ENCODE data around the gene CMYA5. TPM values are rescaled to one million over a fixed set of nuclear protein-coding genes. Genes with fewer than 3 reads are reported as not detected.

CMYA5 gene
- total and polyA plus RNA-seq, 2 of the 4 experiments (the other 2 are of a cell fraction): 0.39 to 0.90 TPM

DNA sequence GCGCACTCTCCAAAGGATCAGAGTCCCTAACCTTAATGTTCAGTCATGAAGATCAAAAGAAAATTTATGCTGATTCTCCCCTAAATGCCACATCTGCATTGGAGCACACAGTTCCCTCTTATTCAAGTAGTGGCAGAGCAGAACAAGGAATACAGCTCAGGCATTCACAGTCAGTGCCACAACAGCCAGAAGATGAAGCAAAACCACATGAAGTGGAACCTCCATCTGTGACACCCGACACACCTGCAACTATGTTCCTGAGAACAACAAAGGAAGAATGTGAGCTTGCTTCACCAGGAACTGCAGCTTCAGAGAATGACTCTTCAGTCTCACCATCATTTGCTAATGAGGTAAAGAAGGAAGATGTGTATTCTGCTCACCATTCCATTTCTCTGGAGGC, 40.0 kb downstream of the CMYA5 start:
- DNase-seq (no peak), ATAC-seq (ENCODE audit: low read depth) (no peak)
- no peak overlapping the region for H3K23ac ChIP-seq (ENCODE audit: low read depth, low read length)
- no peak overlapping the region for H2BK120ac ChIP-seq (ENCODE audit: low read depth, low read length)
- ChIA-PET POLR2A (ENCODE audit: unreplicated experiment) (no interaction called here), CTCF (interaction anchor here (0.6 kb wide), 1 partner anchor 226 kb away, joined by 4 read pairs; no protein-coding TSS in a partner anchor)
- H4K91ac ChIP-seq (ENCODE audit: insufficient read depth, low read depth, low read length): no peak overlapping the region
- H2BK20ac ChIP-seq (ENCODE audit: low read depth, low read length): no peak overlapping the region
- H3K4me3 ChIP-seq (ENCODE audit: insufficient read depth, low read depth, low read length): no peak overlapping the region
- no peak overlapping the region for H3K4ac ChIP-seq (ENCODE audit: low read depth, low read length)
- H3K27ac ChIP-seq (ENCODE audit: insufficient read depth, low read length): no peak overlapping the region
- no peaks in the 10 kb centered on the region for H3K9me3 ChIP-seq (ENCODE audit: control insufficient read depth, insufficient read depth, low read length)
- H4K5ac ChIP-seq (ENCODE audit: low read depth, low read length): no peak overlapping the region
- no peaks in the 10 kb centered on the region for H3K4me1 ChIP-seq (ENCODE audit: control insufficient read depth, insufficient read depth, low read length)
- no peak overlapping the region for H2AK9ac ChIP-seq (replicated peaks; ENCODE audit: low read depth, low read length, poor library complexity)
- in situ Hi-C loops (cut with MboI; ENCODE audit: low sequenced_read_pairs) (no loop called here), intact Hi-C loops (cut with micrococcal nuclease) (no loop called here), dilution Hi-C loops (cut with HindIII; ENCODE audit: low sequenced_read_pairs, unreplicated experiment) (no loop called here)
- H3K56ac ChIP-seq (ENCODE audit: extremely low read depth, insufficient read depth, low read length): no peak overlapping the region
- no peaks in the 10 kb centered on the region for H4K20me1 ChIP-seq (ENCODE audit: insufficient read depth, low read length)
- no peak overlapping the region for H3K9ac ChIP-seq (ENCODE audit: low read depth, low read length)
- H3K79me1 ChIP-seq (ENCODE audit: low read depth in 1 of 2, low read length in 2 of 2): no peaks in the 10 kb centered on the region
- H4K8ac ChIP-seq (ENCODE audit: low read depth in 2 of 2, low read length in 2 of 2): no peak overlapping the region
- WGBS, 2 experiments (ENCODE audit: extremely low coverage in 2 of 2, insufficient read length in 1 of 2): 60% methylated on average over 1 of the region's 2 CpGs; no CpG with 5 or more reads in 1 of the 2 experiments
- H2BK15ac ChIP-seq (ENCODE audit: low read depth, low read length): no peak overlapping the region
- H3K14ac ChIP-seq (replicated peaks; ENCODE audit: low read depth, low read length): no peak overlapping the region
- no peak overlapping the region for H3K18ac ChIP-seq (ENCODE audit: low read depth, low read length)
- no peaks in the 10 kb centered on the region for H3K9me1 ChIP-seq (ENCODE audit: insufficient read depth, low read length)
- H2AFZ ChIP-seq (replicated peaks; ENCODE audit: low read length, poor library complexity): no peak overlapping the region
- H3K27me3 ChIP-seq (ENCODE audit: control insufficient read depth, insufficient read depth, low read length): peaks cover 12% of the 10 kb centered on the region
- no TSS peak for BruUV-seq (replicated peaks)
- no peaks in the 10 kb centered on the region for H3K36me3 ChIP-seq (ENCODE audit: control insufficient read depth, insufficient read depth, low read length)
- TF ChIP-seq MXI1 (IDR thresholded peaks at IDR 0.05; ENCODE audit: borderline replicate concordance, low read depth, low read length) (no peak), POLR2A (IDR thresholded peaks at IDR 0.05; ENCODE audit: low read depth, low read length) (no peak), MAZ (IDR thresholded peaks at IDR 0.05; ENCODE audit: borderline replicate concordance, low read depth, low read length) (no peak), RFX5 (IDR thresholded peaks at IDR 0.05; ENCODE audit: low read depth, low read length) (no peak)
- TF ChIP-seq, protein P1, sequence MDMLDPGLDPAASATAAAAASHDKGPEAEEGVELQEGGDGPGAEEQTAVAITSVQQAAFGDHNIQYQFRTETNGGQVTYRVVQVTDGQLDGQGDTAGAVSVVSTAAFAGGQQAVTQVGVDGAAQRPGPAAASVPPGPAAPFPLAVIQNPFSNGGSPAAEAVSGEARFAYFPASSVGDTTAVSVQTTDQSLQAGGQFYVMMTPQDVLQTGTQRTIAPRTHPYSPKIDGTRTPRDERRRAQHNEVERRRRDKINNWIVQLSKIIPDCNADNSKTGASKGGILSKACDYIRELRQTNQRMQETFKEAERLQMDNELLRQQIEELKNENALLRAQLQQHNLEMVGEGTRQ (IDR thresholded peaks at IDR 0.05; ENCODE audit: low read depth, low read length): no peak
- TF ChIP-seq, protein P2, sequence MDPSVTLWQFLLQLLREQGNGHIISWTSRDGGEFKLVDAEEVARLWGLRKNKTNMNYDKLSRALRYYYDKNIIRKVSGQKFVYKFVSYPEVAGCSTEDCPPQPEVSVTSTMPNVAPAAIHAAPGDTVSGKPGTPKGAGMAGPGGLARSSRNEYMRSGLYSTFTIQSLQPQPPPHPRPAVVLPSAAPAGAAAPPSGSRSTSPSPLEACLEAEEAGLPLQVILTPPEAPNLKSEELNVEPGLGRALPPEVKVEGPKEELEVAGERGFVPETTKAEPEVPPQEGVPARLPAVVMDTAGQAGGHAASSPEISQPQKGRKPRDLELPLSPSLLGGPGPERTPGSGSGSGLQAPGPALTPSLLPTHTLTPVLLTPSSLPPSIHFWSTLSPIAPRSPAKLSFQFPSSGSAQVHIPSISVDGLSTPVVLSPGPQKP (IDR thresholded peaks at IDR 0.05; ENCODE audit: borderline replicate concordance, low read depth, low read length): no peak
- TF ChIP-seq, protein P3, sequence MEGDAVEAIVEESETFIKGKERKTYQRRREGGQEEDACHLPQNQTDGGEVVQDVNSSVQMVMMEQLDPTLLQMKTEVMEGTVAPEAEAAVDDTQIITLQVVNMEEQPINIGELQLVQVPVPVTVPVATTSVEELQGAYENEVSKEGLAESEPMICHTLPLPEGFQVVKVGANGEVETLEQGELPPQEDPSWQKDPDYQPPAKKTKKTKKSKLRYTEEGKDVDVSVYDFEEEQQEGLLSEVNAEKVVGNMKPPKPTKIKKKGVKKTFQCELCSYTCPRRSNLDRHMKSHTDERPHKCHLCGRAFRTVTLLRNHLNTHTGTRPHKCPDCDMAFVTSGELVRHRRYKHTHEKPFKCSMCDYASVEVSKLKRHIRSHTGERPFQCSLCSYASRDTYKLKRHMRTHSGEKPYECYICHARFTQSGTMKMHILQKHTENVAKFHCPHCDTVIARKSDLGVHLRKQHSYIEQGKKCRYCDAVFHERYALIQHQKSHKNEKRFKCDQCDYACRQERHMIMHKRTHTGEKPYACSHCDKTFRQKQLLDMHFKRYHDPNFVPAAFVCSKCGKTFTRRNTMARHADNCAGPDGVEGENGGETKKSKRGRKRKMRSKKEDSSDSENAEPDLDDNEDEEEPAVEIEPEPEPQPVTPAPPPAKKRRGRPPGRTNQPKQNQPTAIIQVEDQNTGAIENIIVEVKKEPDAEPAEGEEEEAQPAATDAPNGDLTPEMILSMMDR (conservative IDR thresholded peaks at IDR 0.05; ENCODE audit: low read depth, low read length): no peak
- H2AK5ac ChIP-seq (ENCODE audit: low read depth, low read length): no peak overlapping the region
- no peak overlapping the region for H3K4me2 ChIP-seq (ENCODE audit: low read depth, low read length)
- H2BK5ac ChIP-seq (ENCODE audit: low read depth, low read length, poor library complexity, severe bottlenecking): no peak overlapping the region
